Left ventricle myocardium superior (tissue), 1 donor: ENCODE data around the gene NOTO. TPM values are rescaled to one million over a fixed set of nuclear protein-coding genes. Genes with fewer than 3 reads are reported as not detected.
A peak's percentile ranks its signal among the peaks of the same experiment; 100 is the strongest.

ENCODE experiments used
- ATAC-seq: fragments of 200-7000 bp; cut with Tn5 transposase; one replicate; pipeline ENCODE4 v1.9.1; 2020; ENCODE audit warnings: mild to moderate bottlenecking, moderate library complexity
- DNase-seq: peaks from one replicate; pipeline ENCODE4 v3.0.0-alpha.2; 2020
- intact Hi-C: fragments of 100-400 bp; cut with micrococcal nuclease; formaldehyde crosslinking; loops from one replicate; pipeline ENCODE4 v1.11.0; 2022
- total RNA-seq: library from RNA; stranded (reverse); fragmentation: NEBNext Ultra II Directional; extraction: Animal tissue kit (Norgen Biotek cat#: 25700); gene quantifications from one replicate; pipeline ENCODE4 v1.2.1, GENCODE V29; 2021
- donor health status: DM: no; HTN: yes; CAD: no; lungs with severe emphysema.

The NOTO gene
- total RNA-seq, 1 donor from 2014 or later: not detected

GRCh38 chr2:73228631-73229030, 26.3 kb downstream of the NOTO start:
- ATAC-seq (no peak), DNase-seq (no peak)
- intact Hi-C loops: no loop called here

GRCh38 chr2:73232403-73233153, 30.2 kb downstream of the NOTO start:
- intact Hi-C loops: no loop called here
- ATAC-seq: peak; percentile 0

GRCh38 chr2:73233154-73233931, 31.0 kb downstream of the NOTO start, which contains the start of gene PRADC1:
Gene PRADC1, minus strand, starts transcription at chr2:73233239. Its CDS starts 79 bp downstream, at chr2:73233160.
- ATAC-seq: peak; percentile 93
- DNase-seq: peak; percentile 97
- intact Hi-C loops: no loop called here

More at GRCh38 chr2:73232403-73233153, 30.2 kb downstream of the NOTO start:
- DNase-seq: no peak

- peak; percentile 89 for ATAC-seq
- intact Hi-C loops: no loop called here
- peak; percentile 87 for DNase-seq
Measured at GRCh38 chr2:73233932-73234832, 31.8 kb downstream of the NOTO start, which contains the start of gene CCT7. Gene CCT7, plus strand, starts transcription at chr2:73234308. Its CDS starts 71 bp downstream, at chr2:73234379.

- ATAC-seq: no peak
- no peak for DNase-seq
- intact Hi-C loops: no loop called here
Measured at GRCh38 chr2:73235315-73236028, 33.1 kb downstream of the NOTO start.

- ATAC-seq (no peak), DNase-seq (no peak)
- intact Hi-C loops: no loop called here
Measured at GRCh38 chr2:73237168-73237567, 34.8 kb downstream of the NOTO start.

- DNase-seq (no peak), ATAC-seq (no peak)
- intact Hi-C loops: no loop called here
Measured at GRCh38 chr2:73238149-73238548, 35.8 kb downstream of the NOTO start.

- ATAC-seq (no peak), DNase-seq (no peak)
- intact Hi-C loops: no loop called here
Measured at GRCh38 chr2:73238976-73239375, 36.6 kb downstream of the NOTO start.

- DNase-seq: no peak
- intact Hi-C loops: no loop called here
- no peak for ATAC-seq
Measured at GRCh38 chr2:73239776-73240175, 37.4 kb downstream of the NOTO start.

- ATAC-seq (peak; percentile 81), DNase-seq (no peak)
- intact Hi-C loops: no loop called here
Measured at GRCh38 chr2:73243884-73244570, 41.7 kb downstream of the NOTO start.

- intact Hi-C loops: no loop called here
Measured at GRCh38 chr2:73244580-73244979, 42.2 kb downstream of the NOTO start.

GRCh38 chr2:73246850-73247249, 44.5 kb downstream of the NOTO start:
- DNase-seq: no peak
- intact Hi-C loops: no loop called here
- ATAC-seq: no peak

More at GRCh38 chr2:73244580-73244979, 42.2 kb downstream of the NOTO start:
- DNase-seq: no peak
- ATAC-seq: no peak

- DNase-seq (no peak), ATAC-seq (peak; percentile 44)
- intact Hi-C loops: no loop called here
Measured at GRCh38 chr2:73249636-73250035, 47.3 kb downstream of the NOTO start.

GRCh38 chr2:73250872-73251846, 48.8 kb downstream of the NOTO start:
- intact Hi-C loops: no loop called here
- DNase-seq (no peak), ATAC-seq (no peak)

GRCh38 chr2:73252238-73253027, 50.1 kb downstream of the NOTO start:
- intact Hi-C loops: no loop called here
- no peak for ATAC-seq
- DNase-seq: no peak

- intact Hi-C loops: no loop called here
- DNase-seq (no peak), ATAC-seq (no peak)
Measured at GRCh38 chr2:73253400-73253799, 51.0 kb downstream of the NOTO start.
